Stimulated activated naive B cell treated with anti-CD40 and anti-IgM and Interleukin-4, amounts not matched to agents 10 μg/mL and 1 μg/mL and 100 μg/mL, for 72 hours (primary cell): ENCODE data around the gene RBBP9.
A peak's percentile ranks its signal among the peaks of the same experiment; 100 is the strongest.
"Not testable (repeated sequence)": the region's sequence is repeated elsewhere in the genome, so short reads cannot be mapped to it uniquely, and the experiment has no call there.

Experiments
- ATAC-seq, 2 donors: fragments of 150-1000 bp; cut with Tn5 transposase; replicated peaks; 2 replicates each; pipeline ENCODE4 v1.10.0; 2021; ENCODE audit warnings: moderate library complexity in 1 of 2
- DNase-seq: peaks from one replicate; pipeline ENCODE4 v3.0.0; 2021
- H3K27ac Mint-ChIP-seq: one replicate; pipeline ENCODE4 v1.8.0; 2022; ENCODE audit warnings: mild to moderate bottlenecking, mixed read lengths
- H3K27me3 Mint-ChIP-seq, 2 donors: one replicate each; pipeline ENCODE4 v1.8.0; 2022; ENCODE audit warnings: mixed read lengths in 2 of 2
- H3K36me3 Mint-ChIP-seq, 2 donors: one replicate each; pipeline ENCODE4 v1.8.0; 2022; ENCODE audit warnings: mixed read lengths in 2 of 2, mild to moderate bottlenecking in 1 of 2
- H3K4me1 Mint-ChIP-seq, 2 donors: one replicate each; pipeline ENCODE4 v1.8.0; 2022; ENCODE audit warnings: mixed read lengths in 2 of 2, mild to moderate bottlenecking in 1 of 2
- H3K4me3 Mint-ChIP-seq, 2 donors: one replicate each; pipeline ENCODE4 v1.8.0; 2022; ENCODE audit warnings: mild to moderate bottlenecking in 2 of 2, mixed read lengths in 2 of 2, moderate library complexity in 1 of 2
- H3K9me3 Mint-ChIP-seq, 2 donors: one replicate each; pipeline ENCODE4 v1.8.0; 2022; ENCODE audit warnings: mixed read lengths in 2 of 2, mild to moderate bottlenecking in 1 of 2

Gene RBBP9

DNA sequence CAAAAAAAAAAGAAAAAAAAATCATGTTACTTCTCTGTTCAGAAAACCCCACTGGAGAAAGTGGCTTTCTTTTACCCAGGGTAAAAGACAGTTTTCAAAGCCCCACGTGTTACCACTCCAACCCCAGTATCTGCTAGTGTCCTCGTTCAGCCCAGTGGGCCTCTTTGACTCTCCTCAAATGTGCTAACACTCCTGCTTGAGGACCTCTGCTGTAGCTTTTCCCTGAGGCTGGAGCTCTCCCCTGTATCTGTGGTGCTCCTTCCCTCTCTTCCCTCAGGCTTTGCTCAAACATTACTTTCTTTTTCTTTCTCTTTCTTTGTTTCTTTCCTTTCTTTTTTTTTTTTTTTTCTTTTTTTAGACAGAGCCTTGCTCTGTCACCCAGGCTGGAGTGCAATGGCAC, 26.0 kb upstream of the RBBP9 start:
- Mint-ChIP-seq H3K4me3 (no peak overlapping the region), H3K9me3 (no peaks in the 10 kb centered on the region), H3K27me3 (no peaks in the 10 kb centered on the region), H3K36me3 (peaks cover 15 to 31% of the 10 kb centered on the region in 2 donors), H3K27ac (no peak overlapping the region), H3K4me1 (no peaks in the 10 kb centered on the region)
- no peak for ATAC-seq
- DNase-seq = no peak

DNA sequence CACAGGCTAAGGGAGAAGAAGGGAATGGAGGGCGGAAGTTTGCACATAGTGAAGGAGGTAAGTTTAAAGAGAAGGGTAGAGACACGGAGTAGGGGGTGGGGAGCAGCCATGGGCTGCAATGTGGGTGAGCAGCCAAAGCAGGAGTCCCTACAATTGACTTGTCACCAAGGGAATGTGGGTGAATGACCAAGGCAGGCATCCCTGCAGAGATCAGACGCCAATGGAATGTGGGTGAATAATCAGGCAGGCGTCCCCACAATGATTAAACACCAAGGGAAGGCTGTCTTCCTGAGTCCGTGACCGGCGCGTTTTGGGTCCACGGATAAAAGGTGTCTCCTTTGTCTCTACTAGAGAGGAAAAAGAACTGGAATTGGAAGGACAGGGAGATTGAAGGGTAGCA, 25.0 kb upstream of the RBBP9 start:
- DNase-seq, H3K4me1 Mint-ChIP-seq, H3K27ac Mint-ChIP-seq, ATAC-seq, H3K4me3 Mint-ChIP-seq, H3K9me3 Mint-ChIP-seq, H3K27me3 Mint-ChIP-seq: not testable (repeated sequence)
- peaks cover 12 to 26% of the 10 kb centered on the region in 2 donors for H3K36me3 Mint-ChIP-seq

DNA sequence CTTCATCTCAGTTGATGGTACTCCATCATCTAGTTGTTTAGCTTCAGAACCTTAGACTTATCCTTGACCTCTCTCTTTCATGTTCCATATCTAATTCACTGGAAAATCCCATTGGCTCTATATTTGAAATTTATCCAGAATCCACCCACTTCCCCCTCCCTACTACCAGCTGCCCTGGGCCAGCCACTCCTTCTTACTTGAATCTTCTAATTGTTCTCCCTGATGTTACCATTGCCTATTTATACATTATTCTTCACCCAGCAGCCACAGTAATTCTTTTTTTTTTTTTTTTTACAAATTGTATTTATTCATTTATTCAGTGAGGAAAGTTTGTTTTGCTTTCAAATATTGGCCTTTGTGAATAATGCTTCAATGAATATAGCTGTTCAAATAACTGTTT, 18.9 kb upstream of the RBBP9 start:
- Mint-ChIP-seq H3K4me3 (no peak overlapping the region), H3K36me3 (peaks cover 21 to 22% of the 10 kb centered on the region in 2 donors), H3K27me3 (no peaks in the 10 kb centered on the region), H3K9me3 (no peaks in the 10 kb centered on the region), H3K27ac (no peak overlapping the region), H3K4me1 (peaks cover 4 to 9% of the 10 kb centered on the region in 2 donors)
- ATAC-seq (no peak), DNase-seq (no peak)

DNA sequence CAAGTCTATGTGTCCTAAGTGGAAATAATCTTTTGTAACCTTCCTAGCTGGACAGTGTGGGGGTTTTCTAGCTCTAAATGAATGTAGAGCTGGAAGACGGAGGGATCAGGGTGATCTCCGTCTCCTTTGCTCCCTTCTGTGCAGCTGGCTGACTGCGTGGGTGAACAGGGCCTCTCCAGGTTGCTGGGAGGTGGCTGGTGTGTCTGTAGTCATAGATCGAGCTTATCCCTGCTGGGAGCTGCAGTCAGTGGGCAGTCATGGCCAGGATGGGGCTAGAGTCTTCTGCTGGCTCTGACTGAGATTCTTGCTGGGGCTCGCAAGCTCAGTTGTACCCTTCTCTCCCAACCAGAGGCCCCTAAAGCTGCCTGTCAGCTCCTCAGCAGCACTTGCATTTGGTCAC, 17.1 kb upstream of the RBBP9 start:
- H3K9me3 Mint-ChIP-seq = no peaks in the 10 kb centered on the region
- no peak overlapping the region for H3K4me3 Mint-ChIP-seq
- ATAC-seq = no peak
- DNase-seq = no peak
- peaks cover 22 to 33% of the 10 kb centered on the region in 2 donors for H3K36me3 Mint-ChIP-seq
- no peak overlapping the region for H3K27ac Mint-ChIP-seq
- peaks cover 9 to 15% of the 10 kb centered on the region in 2 donors for H3K4me1 Mint-ChIP-seq
- H3K27me3 Mint-ChIP-seq = no peaks in the 10 kb centered on the region

GRCh38 chr20:18513208-18513607, 16.2 kb upstream of the RBBP9 start:
- peaks cover 22 to 33% of the 10 kb centered on the region in 2 donors for H3K36me3 Mint-ChIP-seq
- no peak overlapping the region for H3K27ac Mint-ChIP-seq
- H3K4me3 Mint-ChIP-seq = no peak overlapping the region
- no peaks in the 10 kb centered on the region for H3K27me3 Mint-ChIP-seq
- no peaks in the 10 kb centered on the region for H3K9me3 Mint-ChIP-seq
- DNase-seq (no peak), ATAC-seq (no peak)
- peaks cover 9 to 24% of the 10 kb centered on the region in 2 donors for H3K4me1 Mint-ChIP-seq

DNA sequence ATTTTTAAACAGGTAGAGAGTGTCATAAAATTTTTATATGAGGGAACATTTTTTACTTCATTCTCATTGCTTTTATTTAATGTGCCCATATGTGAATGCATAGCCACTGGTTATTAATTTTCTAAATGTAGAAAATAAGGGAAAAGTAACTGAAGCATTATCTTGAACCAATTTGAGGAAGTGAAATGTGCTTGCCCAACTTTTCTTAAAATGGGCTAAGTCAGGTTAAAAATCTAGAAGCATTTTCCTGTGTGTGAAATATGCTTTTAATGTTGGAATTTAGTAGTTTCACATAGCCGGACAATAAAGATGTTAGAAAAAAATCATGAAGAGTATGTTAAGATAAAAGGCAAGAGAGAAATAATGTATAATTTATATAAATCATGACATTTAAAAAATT, 14.5 kb upstream of the RBBP9 start:
- peaks cover 13 to 36% of the 10 kb centered on the region in 2 donors for H3K4me1 Mint-ChIP-seq
- no peak for DNase-seq
- ATAC-seq = no peak
- no peaks in the 10 kb centered on the region for H3K9me3 Mint-ChIP-seq
- H3K27me3 Mint-ChIP-seq = no peaks in the 10 kb centered on the region
- no peak overlapping the region for H3K27ac Mint-ChIP-seq
- H3K36me3 Mint-ChIP-seq = peaks cover 25 to 40% of the 10 kb centered on the region in 2 donors
- no peak overlapping the region for H3K4me3 Mint-ChIP-seq

GRCh38 chr20:18507218-18508191, 10.5 kb upstream of the RBBP9 start, which contains the start of gene SEC23B:
SEC23B (plus strand) TSS chr20:18507940; CDS start chr20:18510836, 2,896 bp downstream.
- DNase-seq (peak; percentile 98), ATAC-seq (peak; percentile 92 to 93)
- Mint-ChIP-seq H3K27ac (peak within 1 kb of the TSS; percentile 99), H3K36me3 (peaks cover 10 to 25% of the 10 kb centered on the region in 2 donors), H3K4me3 (peak within 1 kb of the TSS; percentile 97 to 98), H3K27me3 (peaks cover under 1 to 7% of the 10 kb centered on the region in 2 donors), H3K4me1 (peaks cover 17 to 36% of the 10 kb centered on the region in 2 donors), H3K9me3 (no peaks in the 10 kb centered on the region)

- Mint-ChIP-seq H3K36me3 (peaks cover 10 to 25% of the 10 kb centered on the region in 2 donors), H3K9me3 (no peaks in the 10 kb centered on the region), H3K4me1 (peaks cover 17 to 35% of the 10 kb centered on the region in 2 donors), H3K27ac (peak overlapping the region; percentile 99), H3K4me3 (peak overlapping the region; percentile 97 to 98), H3K27me3 (peaks cover 8 to 15% of the 10 kb centered on the region in 2 donors)
- DNase-seq (no peak), ATAC-seq (no peak)
These were observed 9.7 kb upstream of the RBBP9 start for GRCh38 chr20:18506744-18507143.

GRCh38 chr20:18504479-18505060, 7.5 kb upstream of the RBBP9 start:
- Mint-ChIP-seq H3K9me3 (no peaks in the 10 kb centered on the region), H3K4me3 (peak overlapping the region in 1 of 2 donors; percentile 35), H3K27ac (no peak overlapping the region), H3K36me3 (peaks cover 3 to 7% of the 10 kb centered on the region in 2 donors), H3K4me1 (peaks cover 8 to 25% of the 10 kb centered on the region in 2 donors), H3K27me3 (peaks cover 9 to 18% of the 10 kb centered on the region in 2 donors)
- DNase-seq = no peak
- no peak for ATAC-seq

GRCh38 chr20:18501672-18502071, 4.6 kb upstream of the RBBP9 start:
- not testable (repeated sequence) for H3K4me3 Mint-ChIP-seq

GRCh38 chr20:18497603-18498002, 578 bp upstream of the RBBP9 start:
- DNase-seq = no peak
- no peak for ATAC-seq
- H3K27me3 Mint-ChIP-seq = peaks cover 9 to 12% of the 10 kb centered on the region in 2 donors
- peaks cover 4 to 18% of the 10 kb centered on the region in 2 donors for H3K4me1 Mint-ChIP-seq
- peak overlapping the region; percentile 98 to 99 for H3K4me3 Mint-ChIP-seq
- no peaks in the 10 kb centered on the region for H3K9me3 Mint-ChIP-seq
- H3K36me3 Mint-ChIP-seq = peaks cover 0 to 7% of the 10 kb centered on the region in 2 donors
- no peak overlapping the region for H3K27ac Mint-ChIP-seq

More at GRCh38 chr20:18501672-18502071, 4.6 kb upstream of the RBBP9 start:
- not testable (repeated sequence) for H3K36me3 Mint-ChIP-seq, H3K4me1 Mint-ChIP-seq, H3K9me3 Mint-ChIP-seq, DNase-seq, ATAC-seq, H3K27ac Mint-ChIP-seq
- H3K27me3 Mint-ChIP-seq = peaks cover 9 to 18% of the 10 kb centered on the region in 2 donors

DNA sequence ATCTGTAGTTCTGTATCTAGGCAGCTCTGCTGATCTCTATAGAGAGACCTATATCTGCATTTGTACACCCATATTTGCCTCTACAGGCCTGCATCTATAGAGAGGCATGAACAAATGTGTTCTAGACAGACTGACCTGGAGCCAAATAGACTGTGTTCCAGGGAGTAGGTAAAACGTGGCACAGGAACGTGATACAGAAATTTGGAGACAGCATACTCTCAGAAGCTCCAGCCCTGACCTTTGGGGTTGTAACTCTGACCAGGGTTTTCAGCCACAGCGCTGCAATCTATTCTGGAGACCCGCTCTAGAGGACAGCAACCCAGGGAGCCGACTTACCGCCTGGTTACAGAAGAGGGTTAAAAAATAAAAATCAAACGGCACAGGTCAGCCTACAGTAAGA, 983 bp downstream of the RBBP9 start:
- no peaks in the 10 kb centered on the region for H3K9me3 Mint-ChIP-seq
- peaks cover 4 to 18% of the 10 kb centered on the region in 2 donors for H3K4me1 Mint-ChIP-seq
- H3K4me3 Mint-ChIP-seq = peak overlapping the region; percentile 98 to 99
- peaks cover 5 to 15% of the 10 kb centered on the region in 2 donors for H3K36me3 Mint-ChIP-seq
- H3K27me3 Mint-ChIP-seq = no peaks in the 10 kb centered on the region
- DNase-seq (no peak), ATAC-seq (no peak)
- H3K27ac Mint-ChIP-seq = no peak overlapping the region

- Mint-ChIP-seq H3K27me3 (no peaks in the 10 kb centered on the region), H3K4me1 (no peaks in the 10 kb centered on the region), H3K4me3 (no peak overlapping the region), H3K9me3 (no peaks in the 10 kb centered on the region), H3K36me3 (peaks cover 20 to 50% of the 10 kb centered on the region in 2 donors), H3K27ac (no peak overlapping the region)
- ATAC-seq (no peak), DNase-seq (no peak)
These were observed 8.7 kb downstream of the RBBP9 start for GRCh38 chr20:18488301-18488700.

- H3K4me1 Mint-ChIP-seq = no peaks in the 10 kb centered on the region
- H3K4me3 Mint-ChIP-seq = no peak overlapping the region
- no peaks in the 10 kb centered on the region for H3K9me3 Mint-ChIP-seq
- DNase-seq (no peak), ATAC-seq (no peak)
- peaks cover 33 to 45% of the 10 kb centered on the region in 2 donors for H3K36me3 Mint-ChIP-seq
- H3K27me3 Mint-ChIP-seq = no peaks in the 10 kb centered on the region
- no peak overlapping the region for H3K27ac Mint-ChIP-seq
These were observed 15.4 kb downstream of the RBBP9 start for GRCh38 chr20:18481596-18481995.
